ENCODE results near the gene TCF15. TPM values are rescaled to one million over a fixed set of nuclear protein-coding genes. Genes with fewer than 3 reads are reported as not detected.
"Not testable (repeated sequence)": the region's sequence is repeated elsewhere in the genome, so short reads cannot be mapped to it uniquely, and the experiment has no call there.

TCF15 gene
- total and polyA plus RNA-seq, 9 donors, result 0.15 to 0.75 (median 0.30) TPM; not detected in 2

DNA sequence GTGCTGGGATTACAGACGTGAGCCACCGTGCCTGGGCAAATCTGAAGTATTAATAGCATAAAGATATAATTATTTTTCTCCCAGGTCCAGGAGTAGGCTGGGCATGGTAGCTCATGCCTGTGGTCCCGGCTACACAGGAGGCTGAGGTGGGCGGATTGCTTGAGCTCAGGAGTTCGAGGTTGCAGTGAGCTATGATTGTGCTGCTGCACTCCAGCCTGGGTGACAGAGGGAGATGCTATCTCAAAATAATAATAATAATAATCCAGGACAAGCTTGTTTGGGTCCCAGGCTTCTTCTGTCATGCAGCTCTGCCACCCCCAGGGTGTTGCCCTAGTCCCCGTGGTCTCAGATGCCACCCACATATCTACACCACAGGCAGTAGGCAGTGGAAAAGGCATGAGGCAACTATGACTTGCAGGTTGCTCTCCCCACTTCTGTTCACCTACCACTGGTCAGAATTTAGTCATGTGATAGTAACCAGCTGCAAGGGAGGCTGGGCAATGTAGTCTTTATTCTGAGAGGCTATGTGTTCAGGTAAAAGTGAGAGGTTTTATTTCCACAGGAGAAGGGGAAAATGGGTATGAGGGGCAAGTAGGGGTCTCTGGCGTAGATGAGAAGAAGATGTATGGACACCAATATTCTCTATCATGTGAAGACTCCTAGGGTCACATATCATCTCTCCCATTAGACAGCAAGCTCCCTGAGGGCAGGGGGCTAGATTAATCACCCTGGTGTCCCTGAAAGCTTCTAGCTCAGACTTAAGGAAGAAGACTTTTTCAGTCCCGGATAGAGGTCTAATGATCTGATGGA lies 25.7 kb downstream of the TCF15 start:
- 65 to 74% (median 65%) methylated on average over 8 of the region's 8 CpGs for WGBS, 3 donors
- no peak overlapping the region for H3K4me3 ChIP-seq
- no peaks in the 10 kb centered on the region for H3K36me3 ChIP-seq
- H3K9me3 ChIP-seq, result no peaks in the 10 kb centered on the region
- H3K27me3 ChIP-seq, result no peaks in the 10 kb centered on the region
- H3K27ac ChIP-seq, result no peak overlapping the region
- DNase-seq, result no peak
- intact Hi-C loops (cut with DNase I), result no loop called here
- no peaks in the 10 kb centered on the region for H3K4me1 ChIP-seq (ENCODE audit: insufficient read depth)
- TF ChIP-seq, protein P1, sequence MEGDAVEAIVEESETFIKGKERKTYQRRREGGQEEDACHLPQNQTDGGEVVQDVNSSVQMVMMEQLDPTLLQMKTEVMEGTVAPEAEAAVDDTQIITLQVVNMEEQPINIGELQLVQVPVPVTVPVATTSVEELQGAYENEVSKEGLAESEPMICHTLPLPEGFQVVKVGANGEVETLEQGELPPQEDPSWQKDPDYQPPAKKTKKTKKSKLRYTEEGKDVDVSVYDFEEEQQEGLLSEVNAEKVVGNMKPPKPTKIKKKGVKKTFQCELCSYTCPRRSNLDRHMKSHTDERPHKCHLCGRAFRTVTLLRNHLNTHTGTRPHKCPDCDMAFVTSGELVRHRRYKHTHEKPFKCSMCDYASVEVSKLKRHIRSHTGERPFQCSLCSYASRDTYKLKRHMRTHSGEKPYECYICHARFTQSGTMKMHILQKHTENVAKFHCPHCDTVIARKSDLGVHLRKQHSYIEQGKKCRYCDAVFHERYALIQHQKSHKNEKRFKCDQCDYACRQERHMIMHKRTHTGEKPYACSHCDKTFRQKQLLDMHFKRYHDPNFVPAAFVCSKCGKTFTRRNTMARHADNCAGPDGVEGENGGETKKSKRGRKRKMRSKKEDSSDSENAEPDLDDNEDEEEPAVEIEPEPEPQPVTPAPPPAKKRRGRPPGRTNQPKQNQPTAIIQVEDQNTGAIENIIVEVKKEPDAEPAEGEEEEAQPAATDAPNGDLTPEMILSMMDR (IDR thresholded peaks at IDR 0.05), result no peak
- TF ChIP-seq POLR2A (IDR thresholded peaks at IDR 0.05) (no peak), EP300 (IDR thresholded peaks at IDR 0.05) (no peak)

GRCh38 chr20:582204-582603 lies 27.9 kb downstream of the TCF15 start:
- TF ChIP-seq, protein P1 (IDR thresholded peaks at IDR 0.05), result no peak
- TF ChIP-seq POLR2A (IDR thresholded peaks at IDR 0.05), result no peak
- TF ChIP-seq EP300 (IDR thresholded peaks at IDR 0.05), result no peak
- 63 to 76% (median 73%) methylated on average over 5 of the region's 5 CpGs for WGBS, 3 donors
- Histone ChIP-seq H3K9me3 (no peaks in the 10 kb centered on the region), H3K27ac (no peak overlapping the region), H3K4me1 (ENCODE audit: insufficient read depth) (no peaks in the 10 kb centered on the region), H3K36me3 (no peaks in the 10 kb centered on the region), H3K4me3 (no peak overlapping the region), H3K27me3 (no peaks in the 10 kb centered on the region)
- DNase-seq, result no peak
- intact Hi-C loops (cut with DNase I), result no loop called here

GRCh38 chr20:578940-579690 lies 31.0 kb downstream of the TCF15 start:
- intact Hi-C loops (cut with DNase I); H3K9me3 ChIP-seq; H3K4me1 ChIP-seq (ENCODE audit: insufficient read depth); H3K27ac ChIP-seq; H3K27me3 ChIP-seq; DNase-seq; H3K36me3 ChIP-seq; H3K4me3 ChIP-seq: not testable (repeated sequence)
- WGBS, 3 donors, result 90 to 94% (median 92%) methylated on average over 7 to 8 of the region's 8 CpGs

- no peak overlapping the region for H3K4me3 ChIP-seq
- no peaks in the 10 kb centered on the region for H3K9me3 ChIP-seq
- intact Hi-C loops (cut with DNase I), result no loop called here
- TF ChIP-seq, protein P1 (IDR thresholded peaks at IDR 0.05), result no peak
- TF ChIP-seq EP300 (IDR thresholded peaks at IDR 0.05) (no peak), POLR2A (IDR thresholded peaks at IDR 0.05) (no peak)
- H3K27ac ChIP-seq, result no peak overlapping the region
- H3K27me3 ChIP-seq, result no peaks in the 10 kb centered on the region
- no peaks in the 10 kb centered on the region for H3K4me1 ChIP-seq (ENCODE audit: insufficient read depth)
- WGBS, 3 donors, result 63 to 66% (median 65%) methylated on average over 12 of the region's 12 CpGs
- no peak for DNase-seq
- no peaks in the 10 kb centered on the region for H3K36me3 ChIP-seq
Observed at GRCh38 chr20:577167-577791, 32.8 kb downstream of the TCF15 start.

Data from ovary (tissue), 9 donors.